Uterus (tissue), 2 donors: Measurements from ENCODE around the gene MYCN.

Experiments
- POLR2A ChIP-seq, 2 donors: fragments of 450-650 bp; IDR thresholded peaks; one replicate each; pipeline ENCODE4 v1.6.1; 2016; ENCODE audit warnings: antibody characterized with exemption in 2 of 2, mild to moderate bottlenecking in 1 of 2, moderate library complexity in 1 of 2
- TF ChIP-seq, protein P1 (sequence below), 4 experiments: fragments of 200-600 bp in 2 of 4; fragments of 450-650 bp in 2 of 4; sonication (generic) in 2 of 4; IDR thresholded peaks; one replicate each; pipeline ENCODE4 v1.5.1; 2016 to 2019; ENCODE audit warnings: antibody characterized with exemption in 4 of 4, mild to moderate bottlenecking in 2 of 4, moderate library complexity in 1 of 4

DNA sequence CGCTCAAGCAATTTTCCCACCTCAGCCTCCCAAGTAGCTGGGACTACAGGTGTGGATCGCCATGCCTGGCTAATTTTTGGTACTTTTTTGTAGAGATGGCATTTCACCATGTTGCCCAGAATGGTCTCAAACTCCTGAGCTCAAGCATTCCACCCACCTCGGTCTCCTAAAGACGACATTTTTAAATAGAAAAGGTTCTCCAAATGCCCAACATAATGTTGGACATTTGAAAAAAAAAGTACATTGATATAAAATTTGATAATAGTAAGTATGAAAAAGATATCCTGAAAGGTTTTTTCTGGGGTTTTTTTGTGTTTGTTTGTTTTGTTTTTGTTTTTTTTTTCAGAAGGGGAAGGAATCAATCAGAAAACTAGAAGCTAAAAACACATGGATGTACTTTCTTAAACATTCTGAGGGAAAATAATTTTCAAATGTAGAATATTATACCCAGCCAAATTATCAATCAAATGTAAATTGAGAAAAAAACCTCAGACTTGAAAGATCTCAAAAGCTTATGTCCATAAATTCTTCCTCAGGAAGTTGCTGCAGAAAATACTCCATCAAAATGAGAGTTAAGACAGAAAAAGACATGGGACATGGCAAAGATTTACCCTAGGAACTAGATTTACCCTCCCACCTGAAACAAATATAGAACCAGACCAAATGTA, 42.8 kb upstream of the MYCN start:
- no peak for TF ChIP-seq POLR2A (IDR thresholded peaks at IDR 0.05)
- TF ChIP-seq, protein P1, sequence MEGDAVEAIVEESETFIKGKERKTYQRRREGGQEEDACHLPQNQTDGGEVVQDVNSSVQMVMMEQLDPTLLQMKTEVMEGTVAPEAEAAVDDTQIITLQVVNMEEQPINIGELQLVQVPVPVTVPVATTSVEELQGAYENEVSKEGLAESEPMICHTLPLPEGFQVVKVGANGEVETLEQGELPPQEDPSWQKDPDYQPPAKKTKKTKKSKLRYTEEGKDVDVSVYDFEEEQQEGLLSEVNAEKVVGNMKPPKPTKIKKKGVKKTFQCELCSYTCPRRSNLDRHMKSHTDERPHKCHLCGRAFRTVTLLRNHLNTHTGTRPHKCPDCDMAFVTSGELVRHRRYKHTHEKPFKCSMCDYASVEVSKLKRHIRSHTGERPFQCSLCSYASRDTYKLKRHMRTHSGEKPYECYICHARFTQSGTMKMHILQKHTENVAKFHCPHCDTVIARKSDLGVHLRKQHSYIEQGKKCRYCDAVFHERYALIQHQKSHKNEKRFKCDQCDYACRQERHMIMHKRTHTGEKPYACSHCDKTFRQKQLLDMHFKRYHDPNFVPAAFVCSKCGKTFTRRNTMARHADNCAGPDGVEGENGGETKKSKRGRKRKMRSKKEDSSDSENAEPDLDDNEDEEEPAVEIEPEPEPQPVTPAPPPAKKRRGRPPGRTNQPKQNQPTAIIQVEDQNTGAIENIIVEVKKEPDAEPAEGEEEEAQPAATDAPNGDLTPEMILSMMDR (IDR thresholded peaks at IDR 0.05) = no peak
